HG03460 (cell line): ENCODE results near the gene GBX2.

ENCODE experiments used
- ATAC-seq: cut with Tn5 transposase; IDR thresholded peaks from one replicate; pipeline ENCODE4 v1.9.1; 2021; ENCODE audit not compliant: unreplicated experiment

The GBX2 gene

GRCh38 chr2:236168110-236169080 lies at the start of gene GBX2:
Gene GBX2, minus strand, starts transcription at chr2:236168386. Its CDS starts 415 bp downstream, at chr2:236167971.
- ATAC-seq: no peak

- ATAC-seq: no peak
These were observed 49.7 kb upstream of the GBX2 start for GRCh38 chr2:236217926-236218325.

GRCh38 chr2:236216711-236217110 lies 48.5 kb upstream of the GBX2 start:
- no peak for ATAC-seq

DNA sequence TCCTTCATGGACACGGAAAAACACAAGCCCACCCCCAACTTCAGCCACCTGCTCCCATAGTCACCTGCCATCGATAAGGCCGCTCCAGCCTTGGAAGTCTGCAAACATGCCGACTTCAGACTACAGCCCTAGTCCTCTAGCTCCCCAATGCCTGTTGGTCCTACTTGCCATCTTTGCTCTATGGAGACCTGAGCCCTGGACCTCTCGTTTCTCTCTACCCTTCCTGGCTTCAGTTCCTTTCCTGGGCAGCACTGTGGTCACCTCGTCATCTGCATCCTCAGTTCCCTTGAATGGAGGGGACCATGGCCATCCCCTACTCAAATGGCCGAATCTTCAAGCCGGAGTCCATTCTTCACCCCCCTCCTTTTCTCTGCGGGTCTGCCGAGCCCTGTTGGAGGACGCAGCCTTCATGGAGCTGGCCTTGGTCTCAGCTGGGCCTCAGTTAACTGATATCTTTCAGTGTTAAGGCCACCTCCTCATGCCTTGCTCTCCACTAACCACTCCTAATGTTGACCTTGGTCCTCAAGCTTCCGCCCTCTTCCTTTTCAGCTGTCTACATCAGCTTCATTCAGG lies 47.7 kb upstream of the GBX2 start:
- ATAC-seq: no peak

DNA sequence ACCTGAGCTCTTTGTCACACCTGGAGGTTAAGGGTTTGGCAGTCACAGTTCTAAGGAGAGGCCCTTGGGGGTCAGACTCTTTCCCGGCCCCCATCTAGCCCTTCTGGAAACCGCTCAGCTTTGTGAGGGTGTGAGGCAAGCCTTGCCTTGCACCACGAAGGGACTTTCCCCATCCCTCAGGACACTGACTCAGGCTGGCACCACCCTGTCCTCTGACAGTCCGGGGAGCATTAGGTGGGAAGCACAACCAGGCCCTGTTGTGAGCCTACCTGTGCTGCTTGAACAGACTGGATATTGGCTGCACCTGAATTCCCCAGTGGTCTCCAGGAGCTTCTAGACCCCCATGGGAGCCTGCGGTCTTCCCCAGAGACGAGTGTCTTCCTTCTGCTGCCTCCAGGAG lies 47.0 kb upstream of the GBX2 start:
- no peak for ATAC-seq

- no peak for ATAC-seq
These were observed 46.3 kb upstream of the GBX2 start for GRCh38 chr2:236214376-236214995.

DNA sequence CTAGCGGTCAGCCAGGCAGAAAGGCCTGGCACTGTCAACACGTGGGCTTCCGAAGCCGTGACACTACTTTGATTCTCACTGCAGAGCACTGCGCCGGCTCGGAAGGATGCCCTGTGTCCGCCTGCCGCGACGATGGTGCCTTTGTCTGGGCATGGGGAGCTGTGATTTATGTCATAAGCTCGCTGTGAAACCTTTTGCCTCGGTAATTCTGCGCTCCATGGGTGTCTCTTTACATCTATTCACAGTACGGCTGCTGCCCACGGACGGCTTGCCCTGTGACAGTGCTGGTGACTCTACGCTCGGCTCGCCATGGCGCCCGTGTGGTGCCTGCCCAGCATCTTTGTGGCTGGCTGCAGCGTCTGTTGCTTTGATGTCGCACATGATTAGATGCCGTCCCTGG lies 43.1 kb upstream of the GBX2 start:
- ATAC-seq: no peak

DNA sequence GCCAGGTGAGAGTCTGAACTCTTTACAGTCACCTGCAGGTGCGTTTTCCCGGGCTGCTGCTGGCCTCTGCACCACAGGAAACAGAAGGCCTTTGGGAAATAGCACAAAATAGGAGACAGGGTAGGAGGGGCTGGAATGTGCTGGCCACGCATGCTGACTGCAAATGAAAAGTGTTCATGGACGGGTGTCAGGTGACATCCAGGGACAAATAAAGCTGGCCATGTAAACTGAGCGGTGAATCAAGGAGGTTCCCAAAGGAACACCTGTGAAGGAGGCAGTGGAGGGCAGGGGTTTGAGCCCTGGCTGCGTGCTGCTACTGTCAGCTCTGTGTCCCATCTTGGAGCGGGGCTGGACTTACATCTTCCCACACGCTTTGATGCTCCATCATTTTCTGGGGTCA lies 42.4 kb upstream of the GBX2 start:
- ATAC-seq: no peak

DNA sequence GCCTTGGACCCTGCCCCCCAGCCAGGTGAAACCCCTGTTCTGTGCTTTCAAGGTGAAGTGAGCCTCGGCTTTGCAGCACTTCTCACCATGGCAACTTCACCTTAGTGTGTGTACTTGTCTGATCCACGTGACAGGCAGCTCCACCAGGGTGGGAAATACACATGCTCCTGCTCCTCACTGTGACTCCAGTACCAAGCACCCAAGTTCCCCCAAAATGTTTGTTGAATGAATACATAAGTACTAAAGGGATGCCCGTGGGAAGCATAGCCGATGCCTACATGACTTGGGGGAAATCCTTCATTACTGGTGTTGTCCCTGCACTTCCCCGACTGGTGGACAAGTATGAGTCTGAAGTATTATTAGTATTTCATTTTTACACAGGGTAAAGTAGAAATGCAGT lies 41.8 kb upstream of the GBX2 start:
- no peak for ATAC-seq

DNA sequence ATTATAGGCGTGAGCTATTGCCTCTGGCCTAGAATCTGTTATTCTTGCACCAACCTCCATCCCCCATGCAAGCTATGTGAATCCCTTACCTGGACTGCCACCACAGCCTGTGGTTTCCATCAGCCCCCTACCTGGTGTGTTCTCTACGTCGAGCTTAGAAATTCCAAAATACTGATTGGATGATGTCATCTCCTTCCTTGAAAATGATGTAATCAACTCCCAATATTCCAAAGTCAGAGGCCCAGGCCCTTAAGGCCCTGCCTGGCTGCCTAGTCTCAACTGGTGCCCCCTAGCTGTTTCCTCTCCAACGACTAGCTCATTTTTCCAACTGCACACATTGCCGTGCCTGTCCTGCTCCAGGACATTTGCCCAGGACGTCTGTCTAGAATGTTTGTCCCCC lies 41.3 kb upstream of the GBX2 start:
- no peak for ATAC-seq

GRCh38 chr2:236208019-236208926 lies 40.1 kb upstream of the GBX2 start:
- no peak for ATAC-seq

- no peak for ATAC-seq
These were observed 39.3 kb upstream of the GBX2 start for GRCh38 chr2:236207472-236207871.

- no peak for ATAC-seq
These were observed 37.9 kb upstream of the GBX2 start for GRCh38 chr2:236205867-236206645.

DNA sequence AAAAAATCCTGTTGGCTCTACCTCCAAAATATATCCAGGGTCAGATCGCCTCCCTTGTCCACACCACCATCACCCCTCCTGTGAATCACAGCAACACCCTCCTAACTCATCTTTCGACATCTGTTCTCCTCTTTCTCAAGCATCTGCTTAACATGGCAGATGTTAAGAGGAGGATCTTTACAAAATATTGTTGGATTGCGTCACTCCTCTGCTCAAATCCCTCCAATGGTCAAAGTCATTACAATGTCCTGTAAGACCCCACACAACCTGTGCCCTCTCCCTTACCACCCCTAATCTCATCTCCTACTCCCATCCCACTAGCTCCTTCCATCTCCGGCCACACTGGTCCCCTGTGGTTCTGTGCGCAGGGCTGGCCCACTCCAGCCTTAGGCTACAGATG lies 36.8 kb upstream of the GBX2 start:
- no peak for ATAC-seq

DNA sequence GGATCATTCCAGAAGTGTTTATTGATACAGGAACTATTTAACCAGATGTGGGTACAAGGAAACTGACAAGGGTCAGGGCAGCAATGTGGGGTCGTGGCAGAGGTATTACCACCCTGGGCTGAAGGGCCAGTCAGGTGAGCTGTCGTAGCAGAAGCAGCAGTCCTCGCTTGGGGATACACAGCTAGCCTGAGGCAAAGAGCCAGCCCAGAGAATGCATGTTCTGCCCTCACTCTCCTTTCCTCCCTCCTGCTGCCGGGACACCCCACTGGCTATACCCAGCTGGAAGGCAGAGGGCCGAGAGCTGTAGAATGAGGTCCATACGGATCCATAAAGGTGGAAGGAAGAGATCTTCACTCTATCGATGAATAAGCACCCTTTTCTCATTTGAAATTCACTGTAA lies 32.2 kb upstream of the GBX2 start:
- no peak for ATAC-seq

DNA sequence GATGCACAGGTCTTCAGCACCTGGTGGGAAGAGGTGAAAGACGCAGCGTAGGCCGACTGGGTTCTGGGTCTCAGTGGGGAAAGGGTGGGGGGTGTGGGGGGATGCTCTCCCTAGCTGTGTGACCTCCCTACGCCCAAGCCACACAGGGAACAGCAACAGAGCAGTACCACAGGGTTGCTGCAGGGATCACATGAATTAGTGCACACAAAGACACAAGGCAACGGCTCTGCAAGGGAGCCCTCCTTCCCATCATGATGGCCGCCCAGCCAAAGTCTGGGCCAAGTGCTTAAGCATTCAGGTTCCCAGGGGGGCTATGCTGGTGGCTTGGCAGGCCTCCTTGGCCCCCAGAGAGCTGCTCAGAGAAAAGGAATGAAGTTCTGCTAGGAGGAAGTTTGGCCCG lies 28.2 kb upstream of the GBX2 start:
- ATAC-seq: no peak

- no peak for ATAC-seq
These were observed 27.5 kb upstream of the GBX2 start for GRCh38 chr2:236195726-236196125.

GRCh38 chr2:236194786-236195185 lies 26.6 kb upstream of the GBX2 start:
- no peak for ATAC-seq

- ATAC-seq: no peak
These were observed 24.8 kb upstream of the GBX2 start for GRCh38 chr2:236193026-236193425.

GRCh38 chr2:236190674-236191073 lies 22.5 kb upstream of the GBX2 start:
- no peak for ATAC-seq
